A549 (cell line): Measurements from ENCODE around the gene C1orf53.

ENCODE experiments used
- POLR2A ChIP-seq: IDR thresholded peaks from 2 replicates; pipeline ENCODE4 v1.6.1; 2012; ENCODE audit warnings: mild to moderate bottlenecking, low read length
- SMC3 ChIP-seq: fragments of >200 bp; sonication (Bioruptor Twin); formaldehyde crosslinking; IDR thresholded peaks from 3 replicates; pipeline ENCODE4 v1.6.1; 2018; ENCODE audit warnings: inconsistent platforms
- TF ChIP-seq, protein P1 (sequence below): fragments of >200 bp; sonication (Bioruptor Twin); formaldehyde crosslinking; IDR thresholded peaks from 3 replicates; pipeline ENCODE4 v1.5.1; 2016
- TF ChIP-seq, protein P2 (sequence below): IDR thresholded peaks from 2 replicates; pipeline ENCODE4 v1.6.1; 2012

DNA sequence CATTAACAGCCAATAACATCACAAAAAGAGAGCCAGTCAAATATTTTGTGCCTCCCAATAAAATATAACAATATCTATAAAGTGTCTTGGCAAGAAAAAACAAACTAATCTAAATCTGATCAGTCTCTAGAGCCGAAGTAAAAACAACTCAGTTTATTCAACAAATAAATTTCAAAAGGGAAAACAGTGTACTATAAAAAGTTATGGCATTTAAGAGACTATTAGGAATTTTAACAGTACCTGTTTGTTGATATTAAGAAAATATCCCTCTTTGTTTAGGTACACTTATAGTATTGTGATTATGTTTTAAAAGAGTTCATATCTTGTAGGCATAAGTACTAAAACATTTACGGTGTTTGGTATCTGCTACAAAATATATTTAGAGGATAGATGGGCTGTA, 36.6 kb upstream of the C1orf53 start:
- TF ChIP-seq, protein P1, sequence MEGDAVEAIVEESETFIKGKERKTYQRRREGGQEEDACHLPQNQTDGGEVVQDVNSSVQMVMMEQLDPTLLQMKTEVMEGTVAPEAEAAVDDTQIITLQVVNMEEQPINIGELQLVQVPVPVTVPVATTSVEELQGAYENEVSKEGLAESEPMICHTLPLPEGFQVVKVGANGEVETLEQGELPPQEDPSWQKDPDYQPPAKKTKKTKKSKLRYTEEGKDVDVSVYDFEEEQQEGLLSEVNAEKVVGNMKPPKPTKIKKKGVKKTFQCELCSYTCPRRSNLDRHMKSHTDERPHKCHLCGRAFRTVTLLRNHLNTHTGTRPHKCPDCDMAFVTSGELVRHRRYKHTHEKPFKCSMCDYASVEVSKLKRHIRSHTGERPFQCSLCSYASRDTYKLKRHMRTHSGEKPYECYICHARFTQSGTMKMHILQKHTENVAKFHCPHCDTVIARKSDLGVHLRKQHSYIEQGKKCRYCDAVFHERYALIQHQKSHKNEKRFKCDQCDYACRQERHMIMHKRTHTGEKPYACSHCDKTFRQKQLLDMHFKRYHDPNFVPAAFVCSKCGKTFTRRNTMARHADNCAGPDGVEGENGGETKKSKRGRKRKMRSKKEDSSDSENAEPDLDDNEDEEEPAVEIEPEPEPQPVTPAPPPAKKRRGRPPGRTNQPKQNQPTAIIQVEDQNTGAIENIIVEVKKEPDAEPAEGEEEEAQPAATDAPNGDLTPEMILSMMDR = no peak
- TF ChIP-seq, protein P2, sequence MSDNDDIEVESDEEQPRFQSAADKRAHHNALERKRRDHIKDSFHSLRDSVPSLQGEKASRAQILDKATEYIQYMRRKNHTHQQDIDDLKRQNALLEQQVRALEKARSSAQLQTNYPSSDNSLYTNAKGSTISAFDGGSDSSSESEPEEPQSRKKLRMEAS = no peak
- TF ChIP-seq SMC3 (no peak), POLR2A (no peak)
